KOPT-K1 (cell line): Measurements from ENCODE around the gene TCF7L1.

Experiments used
- H3K27ac ChIP-seq: fragments of 200-600 bp; sonication (generic); 2 replicates; pipeline ENCODE4 v1.5.1; 2016; ENCODE audit warnings: antibody characterized with exemption, mild to moderate bottlenecking, low read depth, low read length; ENCODE audit not compliant: poor library complexity, severe bottlenecking
- H3K36me3 ChIP-seq: fragments of 200-600 bp; sonication (generic); 2 replicates; pipeline ENCODE4 v1.5.1; 2017; ENCODE audit warnings: antibody characterized with exemption, mild to moderate bottlenecking, low read length, moderate library complexity; ENCODE audit not compliant: insufficient read depth
- H3K9me3 ChIP-seq: fragments of 200-600 bp; sonication (generic); 2 replicates; pipeline ENCODE4 v1.5.1; 2017; ENCODE audit warnings: antibody characterized with exemption, low read length, mild to moderate bottlenecking; ENCODE audit not compliant: insufficient read depth, poor library complexity, severe bottlenecking

The TCF7L1 gene

GRCh38 chr2:85234868-85235267 lies 101.7 kb downstream of the TCF7L1 start:
- Histone ChIP-seq H3K9me3 (no peaks in the 10 kb centered on the region), H3K27ac (no peak overlapping the region), H3K36me3 (no peaks in the 10 kb centered on the region)

- Histone ChIP-seq H3K9me3 (no peaks in the 10 kb centered on the region), H3K27ac (no peak overlapping the region), H3K36me3 (no peaks in the 10 kb centered on the region)
These were observed 102.1 kb downstream of the TCF7L1 start for GRCh38 chr2:85235281-85235680.

GRCh38 chr2:85236084-85236483 lies 102.9 kb downstream of the TCF7L1 start:
- Histone ChIP-seq H3K9me3 (no peaks in the 10 kb centered on the region), H3K27ac (no peak overlapping the region), H3K36me3 (no peaks in the 10 kb centered on the region)

- no peaks in the 10 kb centered on the region for H3K9me3 ChIP-seq
- no peak overlapping the region for H3K27ac ChIP-seq
- no peaks in the 10 kb centered on the region for H3K36me3 ChIP-seq
These were observed 104.8 kb downstream of the TCF7L1 start for GRCh38 chr2:85237849-85238565.

GRCh38 chr2:85238607-85239006 lies 105.4 kb downstream of the TCF7L1 start:
- no peaks in the 10 kb centered on the region for H3K9me3 ChIP-seq
- H3K36me3 ChIP-seq: no peaks in the 10 kb centered on the region
- no peak overlapping the region for H3K27ac ChIP-seq

GRCh38 chr2:85239102-85239501 lies 105.9 kb downstream of the TCF7L1 start:
- Histone ChIP-seq H3K9me3 (no peaks in the 10 kb centered on the region), H3K27ac (no peak overlapping the region), H3K36me3 (no peaks in the 10 kb centered on the region)

GRCh38 chr2:85240055-85240454 lies 106.9 kb downstream of the TCF7L1 start:
- Histone ChIP-seq H3K9me3 (no peaks in the 10 kb centered on the region), H3K27ac (no peak overlapping the region), H3K36me3 (no peaks in the 10 kb centered on the region)

GRCh38 chr2:85242321-85242720 lies 109.1 kb downstream of the TCF7L1 start:
- H3K27ac ChIP-seq: no peak overlapping the region
- H3K9me3 ChIP-seq: no peaks in the 10 kb centered on the region
- H3K36me3 ChIP-seq: no peaks in the 10 kb centered on the region

- no peak overlapping the region for H3K27ac ChIP-seq
- H3K36me3 ChIP-seq: no peaks in the 10 kb centered on the region
- no peaks in the 10 kb centered on the region for H3K9me3 ChIP-seq
These were observed 110.2 kb downstream of the TCF7L1 start for GRCh38 chr2:85243101-85244072.

- Histone ChIP-seq H3K27ac (no peak overlapping the region), H3K36me3 (no peaks in the 10 kb centered on the region), H3K9me3 (no peaks in the 10 kb centered on the region)
These were observed 111.6 kb downstream of the TCF7L1 start for GRCh38 chr2:85244828-85245227.

GRCh38 chr2:85245891-85246290 lies 112.7 kb downstream of the TCF7L1 start:
- Histone ChIP-seq H3K36me3 (no peaks in the 10 kb centered on the region), H3K27ac (no peak overlapping the region), H3K9me3 (no peaks in the 10 kb centered on the region)

GRCh38 chr2:85246348-85246747 lies 113.2 kb downstream of the TCF7L1 start:
- Histone ChIP-seq H3K27ac (no peak overlapping the region), H3K36me3 (no peaks in the 10 kb centered on the region), H3K9me3 (no peaks in the 10 kb centered on the region)

- H3K9me3 ChIP-seq: no peaks in the 10 kb centered on the region
- no peak overlapping the region for H3K27ac ChIP-seq
- H3K36me3 ChIP-seq: no peaks in the 10 kb centered on the region
These were observed 114.4 kb downstream of the TCF7L1 start for GRCh38 chr2:85247610-85248009.

GRCh38 chr2:85248773-85249509 lies 115.7 kb downstream of the TCF7L1 start:
- Histone ChIP-seq H3K9me3 (no peaks in the 10 kb centered on the region), H3K27ac (no peak overlapping the region), H3K36me3 (no peaks in the 10 kb centered on the region)

GRCh38 chr2:85250045-85250444 lies 116.9 kb downstream of the TCF7L1 start:
- H3K9me3 ChIP-seq: no peaks in the 10 kb centered on the region
- no peak overlapping the region for H3K27ac ChIP-seq
- H3K36me3 ChIP-seq: no peaks in the 10 kb centered on the region
